Lower lobe of right lung (tissue), 2 donors: Measurements from ENCODE around the gene PDZD8. TPM values are rescaled to one million over a fixed set of nuclear protein-coding genes. Genes with fewer than 3 reads are reported as not detected.

Experiments used
- ATAC-seq, 2 donors: fragments of 200-7000 bp; cut with Tn5 transposase; one replicate each; pipeline ENCODE4 v1.9.1; 2020 to 2022; ENCODE audit warnings: mild to moderate bottlenecking in 2 of 2, moderate library complexity in 2 of 2
- DNase-seq: peaks from one replicate; pipeline ENCODE4 v3.0.0-alpha.2; 2020
- H3K27ac ChIP-seq: fragments of 200-600 bp; one replicate; pipeline ENCODE4 v1.8.0; 2022
- H3K27me3 ChIP-seq: fragments of 200-600 bp; one replicate; pipeline ENCODE4 v1.8.0; 2022; ENCODE audit warnings: low read depth
- H3K36me3 ChIP-seq: fragments of 200-600 bp; one replicate; pipeline ENCODE4 v1.8.0; 2022; ENCODE audit warnings: mild to moderate bottlenecking
- H3K4me1 ChIP-seq: fragments of 200-600 bp; one replicate; pipeline ENCODE4 v1.8.0; 2022
- H3K4me3 ChIP-seq: fragments of 200-600 bp; one replicate; pipeline ENCODE4 v1.8.0; 2022; ENCODE audit warnings: mild to moderate bottlenecking
- H3K9me3 ChIP-seq: fragments of 200-600 bp; one replicate; pipeline ENCODE4 v1.8.0; 2022
- intact Hi-C: fragments of 100-400 bp; cut with DNase I; formaldehyde crosslinking; loops from one replicate; pipeline ENCODE4 v1.11.0; 2022
- total RNA-seq: library from RNA; stranded (reverse); fragmentation: NEBNext Ultra II Directional; extraction: Animal tissue kit (Norgen Biotek cat#: 25700); gene quantifications from one replicate; pipeline ENCODE4 v1.2.1, GENCODE V29; 2021
- TF ChIP-seq, protein P1 (sequence below): fragments of 200-600 bp; IDR thresholded peaks from one replicate; pipeline ENCODE4 v1.8.0; 2022; ENCODE audit warnings: antibody characterized with exemption, mild to moderate bottlenecking
- donor health status: DM: no; HTN: yes; CAD: no; lungs with severe emphysema.

PDZD8 gene
- total RNA-seq, 1 donor from 2014 or later: 29.4 TPM

- no peak overlapping the region for H3K4me3 ChIP-seq
- H3K27ac ChIP-seq: no peak overlapping the region
- ATAC-seq: no peak
- no peak for DNase-seq
- TF ChIP-seq, protein P1, sequence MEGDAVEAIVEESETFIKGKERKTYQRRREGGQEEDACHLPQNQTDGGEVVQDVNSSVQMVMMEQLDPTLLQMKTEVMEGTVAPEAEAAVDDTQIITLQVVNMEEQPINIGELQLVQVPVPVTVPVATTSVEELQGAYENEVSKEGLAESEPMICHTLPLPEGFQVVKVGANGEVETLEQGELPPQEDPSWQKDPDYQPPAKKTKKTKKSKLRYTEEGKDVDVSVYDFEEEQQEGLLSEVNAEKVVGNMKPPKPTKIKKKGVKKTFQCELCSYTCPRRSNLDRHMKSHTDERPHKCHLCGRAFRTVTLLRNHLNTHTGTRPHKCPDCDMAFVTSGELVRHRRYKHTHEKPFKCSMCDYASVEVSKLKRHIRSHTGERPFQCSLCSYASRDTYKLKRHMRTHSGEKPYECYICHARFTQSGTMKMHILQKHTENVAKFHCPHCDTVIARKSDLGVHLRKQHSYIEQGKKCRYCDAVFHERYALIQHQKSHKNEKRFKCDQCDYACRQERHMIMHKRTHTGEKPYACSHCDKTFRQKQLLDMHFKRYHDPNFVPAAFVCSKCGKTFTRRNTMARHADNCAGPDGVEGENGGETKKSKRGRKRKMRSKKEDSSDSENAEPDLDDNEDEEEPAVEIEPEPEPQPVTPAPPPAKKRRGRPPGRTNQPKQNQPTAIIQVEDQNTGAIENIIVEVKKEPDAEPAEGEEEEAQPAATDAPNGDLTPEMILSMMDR: no peak
- no peaks in the 10 kb centered on the region for H3K36me3 ChIP-seq
- H3K4me1 ChIP-seq: no peaks in the 10 kb centered on the region
- intact Hi-C loops: no loop called here
- H3K27me3 ChIP-seq: no peaks in the 10 kb centered on the region
- H3K9me3 ChIP-seq: peaks cover 9% of the 10 kb centered on the region
These were observed 40.3 kb downstream of the PDZD8 start for GRCh38 chr10:117334926-117335325.

GRCh38 chr10:117334066-117334465 lies 41.2 kb downstream of the PDZD8 start:
- H3K27ac ChIP-seq: no peak overlapping the region
- intact Hi-C loops: no loop called here
- ATAC-seq (no peak), DNase-seq (no peak)
- H3K27me3 ChIP-seq: no peaks in the 10 kb centered on the region
- H3K9me3 ChIP-seq: peaks cover 9% of the 10 kb centered on the region
- H3K4me3 ChIP-seq: no peak overlapping the region
- TF ChIP-seq, protein P1: no peak
- no peaks in the 10 kb centered on the region for H3K4me1 ChIP-seq
- H3K36me3 ChIP-seq: no peaks in the 10 kb centered on the region

DNA sequence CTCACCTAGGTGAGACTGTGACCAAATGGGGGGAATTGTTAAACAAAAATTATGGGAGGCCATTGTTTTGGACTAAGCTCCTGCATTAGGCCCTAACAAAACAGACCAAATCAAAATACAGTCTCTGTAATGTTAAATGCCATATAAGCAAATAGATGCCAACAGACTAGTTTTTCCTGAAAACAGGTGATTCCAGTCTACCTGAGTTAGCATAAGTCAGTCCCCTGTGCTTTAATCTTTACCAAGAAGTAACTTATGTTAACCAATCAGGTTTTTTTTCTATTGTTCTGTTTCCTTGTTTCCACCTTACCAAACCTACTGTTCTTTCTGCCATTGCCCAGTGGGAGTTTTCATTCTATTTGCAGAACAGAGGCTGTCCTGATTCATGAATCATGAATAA lies 48.0 kb downstream of the PDZD8 start:
- no peak overlapping the region for H3K4me3 ChIP-seq
- no peak overlapping the region for H3K27ac ChIP-seq
- intact Hi-C loops: no loop called here
- no peak for DNase-seq
- no peaks in the 10 kb centered on the region for H3K36me3 ChIP-seq
- ATAC-seq: no peak
- H3K27me3 ChIP-seq: no peaks in the 10 kb centered on the region
- no peaks in the 10 kb centered on the region for H3K4me1 ChIP-seq
- no peaks in the 10 kb centered on the region for H3K9me3 ChIP-seq
- TF ChIP-seq, protein P1: no peak

DNA sequence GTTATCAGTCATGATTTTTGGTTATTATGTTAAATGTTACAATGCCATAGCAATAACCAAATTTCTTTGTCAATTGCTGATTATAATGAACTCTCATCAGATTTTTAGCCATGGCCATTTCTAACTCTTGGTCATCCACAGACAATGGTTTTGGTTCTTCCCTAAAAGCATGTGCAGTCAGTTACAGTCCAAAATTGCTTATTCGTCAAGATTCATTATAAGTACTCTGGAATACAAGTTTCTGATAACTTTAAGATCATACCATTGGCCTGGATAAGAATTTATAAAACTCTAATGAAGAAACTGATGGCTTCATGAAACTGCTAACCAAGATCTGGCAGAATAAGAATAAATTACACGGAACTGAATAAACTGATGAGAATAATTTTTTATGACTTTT lies 50.9 kb downstream of the PDZD8 start:
- Histone ChIP-seq H3K4me3 (no peak overlapping the region), H3K36me3 (no peaks in the 10 kb centered on the region), H3K9me3 (no peaks in the 10 kb centered on the region), H3K27ac (no peak overlapping the region), H3K27me3 (no peaks in the 10 kb centered on the region), H3K4me1 (no peaks in the 10 kb centered on the region)
- DNase-seq (no peak), ATAC-seq (no peak)
- intact Hi-C loops: no loop called here
- TF ChIP-seq, protein P1: no peak

GRCh38 chr10:117322260-117322659 lies 53.0 kb downstream of the PDZD8 start:
- no peaks in the 10 kb centered on the region for H3K9me3 ChIP-seq
- no peak overlapping the region for H3K4me3 ChIP-seq
- TF ChIP-seq, protein P1: no peak
- intact Hi-C loops: no loop called here
- DNase-seq: no peak
- no peaks in the 10 kb centered on the region for H3K36me3 ChIP-seq
- H3K4me1 ChIP-seq: no peaks in the 10 kb centered on the region
- ATAC-seq: no peak
- no peak overlapping the region for H3K27ac ChIP-seq
- H3K27me3 ChIP-seq: no peaks in the 10 kb centered on the region
